Measurements from ENCODE around the gene FLNC. TPM values are rescaled to one million over a fixed set of nuclear protein-coding genes. Genes with fewer than 3 reads are reported as not detected.

FLNC gene
- total and polyA plus RNA-seq, 2 of the 13 experiments (the other 11 are each of a cell fraction or from before 2014, with no cell fraction given) = 0.02 TPM; not detected in 1

GRCh38 chr7:128881458-128882125 is 51.4 kb downstream of the FLNC start (continued):
- TF ChIP-seq HIC2 (CRISPR knock-in tag; IDR thresholded peaks at IDR 0.05; ENCODE audit: low read depth) = no peak
- no peak for TF ChIP-seq TRIM22 (IDR thresholded peaks at IDR 0.05)
- TF ChIP-seq MAFK (conservative IDR thresholded peaks at IDR 0.05 in 1 of 2, IDR thresholded peaks at IDR 0.05 in 1 of 2; ENCODE audit: low read length in 2 of 2) = no peak
- TF ChIP-seq TAF15 (IDR thresholded peaks at IDR 0.05; ENCODE audit: low read depth, low read length, poor library complexity, severe bottlenecking) = no peak
- no peak for TF ChIP-seq JUNB (CRISPR knock-in tag; IDR thresholded peaks at IDR 0.05; ENCODE audit: borderline replicate concordance)
- no peak for TF ChIP-seq ZNF251 (CRISPR knock-in tag; IDR thresholded peaks at IDR 0.05)
- no peak for TF ChIP-seq ZNF121 (CRISPR knock-in tag; IDR thresholded peaks at IDR 0.05)
- TF ChIP-seq POLR2AphosphoS2 (IDR thresholded peaks at IDR 0.05; ENCODE audit: low read depth, low read length) = no peak

- no peaks in the 10 kb centered on the region for H4K20me1 ChIP-seq (ENCODE audit: insufficient read depth, low read length)
- no TSS peak for BruUV-seq (replicated peaks)
- no peaks in the 10 kb centered on the region for H3K9me3 ChIP-seq (ENCODE audit: low read length)
- H3K36me3 ChIP-seq (replicated peaks in 1 of 2; ENCODE audit: control insufficient read depth in 1 of 2, insufficient read depth in 2 of 2, low read length in 2 of 2) = no peaks in the 10 kb centered on the region
- WGBS (ENCODE audit: low lambda C conversion rate) = 70% methylated on average over 8 of the region's 8 CpGs
- DNase-seq (ENCODE audit: low spot score) = no peak
- H2AFZ ChIP-seq (ENCODE audit: low read length) = no peak overlapping the region
- intact Hi-C loops (cut with micrococcal nuclease; ENCODE audit: unreplicated experiment) = loop anchor here (5.0 kb wide), 1 partner anchor 410 kb away; no protein-coding TSS in a partner anchor
- H3K9ac ChIP-seq (ENCODE audit: insufficient read depth, low read depth, low read length) = no peak overlapping the region
- ATAC-seq = no peak
- POLR2A ChIA-PET = no interaction called here
- peaks cover 26% of the 10 kb centered on the region for H3K4me1 ChIP-seq (ENCODE audit: insufficient read depth, low read length)
- H3K4me3 ChIP-seq (replicated peaks in 1 of 3; ENCODE audit: insufficient read depth in 1 of 3, low read depth in 2 of 3, low read length in 3 of 3) = no peak overlapping the region
- H3K27ac ChIP-seq (ENCODE audit: extremely low read length, insufficient read depth, low read length) = no peak overlapping the region
- no peaks in the 10 kb centered on the region for H3K79me2 ChIP-seq (ENCODE audit: insufficient read depth, low read length)
- CTCF ChIA-PET (ENCODE audit: low intra/inter-chr PET ratio, low total read pairs) = no interaction called here
- H3K4me2 ChIP-seq (ENCODE audit: low read depth, low read length) = no peak overlapping the region
- no peak for FAIRE-seq
- no peaks in the 10 kb centered on the region for H3K27me3 ChIP-seq (ENCODE audit: control insufficient read depth in 1 of 2, insufficient read depth in 2 of 2, low read length in 2 of 2)
- in situ Hi-C loops (cut with HindIII; ENCODE audit: extremely low pct_ligation_motif_present, low pct_unique_long_range_greater_than_20kb) = loop anchor here (5.0 to 25.0 kb wide), 2 partner anchors 90 to 445 kb away; partner anchors contain the start of gene CCDC136
- TF ChIP-seq RXRA (CRISPR knock-in tag; IDR thresholded peaks at IDR 0.05) = no peak
- TF ChIP-seq RFX3 (CRISPR knock-in tag; IDR thresholded peaks at IDR 0.05) = no peak
- no peak for TF ChIP-seq CREM (IDR thresholded peaks at IDR 0.05)
- no peak for TF ChIP-seq CREM (CRISPR knock-in tag; IDR thresholded peaks at IDR 0.05)
Measured at GRCh38 chr7:128882134-128882533, 51.9 kb downstream of the FLNC start.
